GM12872 (cell line): ENCODE data around the gene RBL2.

Source experiments
- TF ChIP-seq, protein P1 (sequence below): IDR thresholded peaks from 3 replicates; pipeline ENCODE4 v1.5.1; 2011; ENCODE audit warnings: low read depth, mild to moderate bottlenecking, low read length, moderate library complexity; ENCODE audit not compliant: insufficient read depth

The RBL2 gene

DNA sequence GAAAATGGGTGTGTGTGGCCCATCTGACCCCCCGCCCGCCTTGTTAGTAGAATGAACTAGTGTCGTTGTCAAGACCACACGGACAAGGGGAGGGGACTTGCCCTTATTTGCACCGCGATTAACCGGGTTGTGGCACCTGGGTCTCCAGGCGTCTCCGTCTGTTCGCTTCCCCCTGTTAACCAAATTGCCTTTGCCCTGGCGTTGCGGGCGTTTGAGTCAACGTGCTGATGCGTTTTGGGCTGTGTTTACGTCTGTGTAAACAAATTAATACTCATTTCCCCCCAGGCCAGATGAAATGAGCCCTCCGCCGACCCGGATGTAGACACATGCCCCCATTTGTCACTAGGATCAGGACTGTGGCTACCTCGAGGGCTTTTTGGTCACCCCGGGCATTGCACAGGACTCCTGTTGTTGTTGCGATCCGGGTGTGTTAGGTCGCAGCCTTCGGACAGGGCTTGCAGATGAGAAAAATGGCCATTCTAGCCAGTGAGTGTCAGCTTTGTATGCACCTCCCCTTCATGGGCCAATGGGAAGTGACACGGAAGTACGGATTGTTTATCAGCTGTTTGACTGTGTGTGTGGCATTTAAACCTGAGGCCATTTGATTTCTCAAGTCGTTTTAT is 906 bp downstream of the RBL2 start:
- TF ChIP-seq, protein P1, sequence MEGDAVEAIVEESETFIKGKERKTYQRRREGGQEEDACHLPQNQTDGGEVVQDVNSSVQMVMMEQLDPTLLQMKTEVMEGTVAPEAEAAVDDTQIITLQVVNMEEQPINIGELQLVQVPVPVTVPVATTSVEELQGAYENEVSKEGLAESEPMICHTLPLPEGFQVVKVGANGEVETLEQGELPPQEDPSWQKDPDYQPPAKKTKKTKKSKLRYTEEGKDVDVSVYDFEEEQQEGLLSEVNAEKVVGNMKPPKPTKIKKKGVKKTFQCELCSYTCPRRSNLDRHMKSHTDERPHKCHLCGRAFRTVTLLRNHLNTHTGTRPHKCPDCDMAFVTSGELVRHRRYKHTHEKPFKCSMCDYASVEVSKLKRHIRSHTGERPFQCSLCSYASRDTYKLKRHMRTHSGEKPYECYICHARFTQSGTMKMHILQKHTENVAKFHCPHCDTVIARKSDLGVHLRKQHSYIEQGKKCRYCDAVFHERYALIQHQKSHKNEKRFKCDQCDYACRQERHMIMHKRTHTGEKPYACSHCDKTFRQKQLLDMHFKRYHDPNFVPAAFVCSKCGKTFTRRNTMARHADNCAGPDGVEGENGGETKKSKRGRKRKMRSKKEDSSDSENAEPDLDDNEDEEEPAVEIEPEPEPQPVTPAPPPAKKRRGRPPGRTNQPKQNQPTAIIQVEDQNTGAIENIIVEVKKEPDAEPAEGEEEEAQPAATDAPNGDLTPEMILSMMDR, result no peak

DNA sequence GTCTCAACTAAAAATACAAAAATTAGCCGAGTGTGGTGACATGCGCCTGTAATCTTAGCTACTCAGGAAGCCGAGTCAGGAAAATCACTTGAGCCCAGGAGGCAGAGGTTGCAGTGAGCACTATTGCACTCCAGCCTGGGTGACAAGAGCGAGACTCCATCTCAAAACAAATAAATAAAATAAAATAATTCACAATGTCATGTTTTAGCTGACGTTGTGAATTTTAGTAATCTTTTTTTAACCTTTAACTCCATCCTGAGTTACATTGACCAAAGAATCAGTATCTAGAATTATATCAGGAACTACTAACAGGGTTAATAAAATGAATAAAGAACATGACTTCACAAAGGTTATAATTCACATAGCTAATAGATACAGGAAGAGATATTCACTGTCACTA is 5.9 kb downstream of the RBL2 start:
- TF ChIP-seq, protein P1, result no peak

DNA sequence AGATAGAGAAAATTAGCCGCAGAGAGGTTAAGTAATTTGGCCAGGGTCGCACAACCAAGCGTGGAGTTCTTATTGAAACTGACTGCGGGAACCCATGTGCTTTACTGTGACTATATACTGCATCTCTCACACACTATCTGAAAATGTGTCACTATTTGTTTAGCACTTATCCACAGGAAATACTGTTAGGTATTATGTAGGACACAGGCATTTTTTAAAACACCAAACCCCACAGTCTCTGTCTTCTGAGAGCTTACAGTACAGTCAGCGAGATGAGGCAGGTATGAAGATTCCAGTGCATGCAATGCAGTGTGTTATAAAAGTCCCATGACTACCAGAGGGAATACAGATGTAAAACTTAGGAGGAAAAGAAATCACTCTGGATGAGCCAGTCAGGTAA is 11.3 kb downstream of the RBL2 start:
- TF ChIP-seq, protein P1, result no peak

DNA sequence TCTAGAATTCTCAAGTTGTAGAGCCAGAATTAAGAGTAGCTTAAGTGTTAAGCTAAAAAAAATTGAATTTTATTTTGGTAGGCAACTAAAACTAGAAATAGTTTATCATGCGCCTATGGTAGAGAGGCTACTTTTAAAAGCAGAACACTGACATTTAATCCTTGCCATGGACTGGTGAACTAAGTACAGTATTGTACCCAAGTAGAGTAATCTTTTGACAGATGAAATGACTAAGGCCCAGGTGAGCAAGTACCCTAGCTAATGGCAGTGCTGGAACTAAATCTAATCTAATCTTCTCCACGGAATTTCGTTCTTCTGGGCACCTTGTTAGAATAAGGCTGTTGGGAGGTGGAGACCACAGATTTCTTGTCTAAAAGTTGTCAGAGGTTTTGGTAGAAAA is 11.8 kb downstream of the RBL2 start:
- TF ChIP-seq, protein P1, result no peak

DNA sequence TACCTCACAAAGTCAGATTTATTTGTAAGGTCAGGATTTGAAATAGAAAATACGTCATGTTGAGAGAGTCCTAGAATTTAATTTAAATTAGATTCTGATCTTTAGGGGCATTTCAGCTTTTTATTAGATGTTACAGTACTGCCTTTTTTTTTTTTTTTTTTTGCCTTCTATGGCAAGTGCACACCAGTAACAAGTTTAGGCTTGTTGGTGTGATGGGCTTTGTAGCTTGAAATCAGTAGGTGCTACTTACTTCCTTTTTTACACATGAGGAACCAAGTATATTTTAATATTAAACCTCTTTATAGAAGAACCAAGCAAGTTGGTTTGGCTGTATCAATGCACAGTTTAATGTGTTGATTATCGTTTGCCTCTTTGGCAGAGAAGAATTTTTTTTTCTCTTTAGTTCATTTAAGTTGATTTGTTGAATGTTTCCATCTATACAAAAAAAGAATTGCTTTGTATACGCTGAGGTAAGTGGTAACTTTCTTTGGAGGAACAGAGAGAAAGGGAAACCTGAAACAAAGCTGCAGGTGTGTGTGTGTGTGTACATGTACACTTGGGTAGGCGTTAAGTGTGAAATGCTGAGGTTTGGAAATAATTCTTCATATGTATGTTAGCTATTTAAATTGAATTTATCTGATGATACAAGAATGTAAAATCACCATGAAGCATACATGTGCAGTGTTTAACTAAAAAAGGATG is 15.7 kb downstream of the RBL2 start:
- TF ChIP-seq, protein P1, result no peak

DNA sequence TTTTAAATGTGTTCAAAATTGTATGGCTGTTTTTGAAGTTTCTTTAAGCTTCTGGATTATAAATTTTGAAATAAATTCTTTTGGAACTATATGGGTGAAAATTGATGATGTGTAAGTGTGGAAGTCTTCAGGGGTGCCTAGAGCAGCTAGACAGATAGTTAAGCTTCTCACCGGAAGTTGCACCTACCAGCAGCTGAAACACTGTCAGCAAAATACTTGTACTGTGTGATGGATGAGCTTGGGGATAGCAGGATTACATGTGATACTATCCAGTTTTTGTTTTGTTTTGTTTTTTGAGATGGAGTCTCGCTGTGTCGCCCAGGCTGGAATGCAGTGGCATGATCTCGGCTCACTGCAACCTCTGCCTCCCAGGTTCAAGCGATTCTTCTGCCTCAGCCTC is 19.7 kb downstream of the RBL2 start:
- TF ChIP-seq, protein P1, result no peak

DNA sequence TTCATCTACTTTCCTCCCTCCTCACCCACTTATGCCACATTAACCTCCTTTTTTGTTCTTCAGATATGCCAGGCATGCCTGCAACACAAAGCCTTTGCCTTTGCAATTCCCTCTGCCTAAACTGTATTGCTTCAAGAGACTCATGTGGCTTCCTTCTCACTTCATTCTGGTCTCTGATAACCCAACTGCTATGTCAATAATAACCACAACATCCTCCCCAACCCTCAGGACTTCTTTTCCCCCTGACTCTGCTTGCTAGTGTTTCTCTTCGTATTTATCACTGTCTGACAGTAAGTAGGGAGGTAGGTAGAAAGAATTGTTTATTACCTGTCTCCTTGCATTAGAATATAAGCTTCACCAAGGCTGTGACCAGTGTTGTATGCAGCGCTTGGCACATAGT is 22.4 kb downstream of the RBL2 start:
- TF ChIP-seq, protein P1, result no peak
